NCI-H2171 treated with DMSO at 0.1 percent for 48 hours (cell line): ENCODE measurements around the gene SLC13A3.
"Not testable (repeated sequence)": the region's sequence is repeated elsewhere in the genome, so short reads cannot be mapped to it uniquely, and the experiment has no call there.

Experiments
- DNase-seq: peaks from one replicate; lab custom pipeline; 2025; lab: John Stamatoyannopoulos, UW

Gene SLC13A3

GRCh38 chr20:46681032-46681854 lies 30.0 kb upstream of the SLC13A3 start:
- peak; percentile 73 for DNase-seq

GRCh38 chr20:46680684-46681031 lies 29.4 kb upstream of the SLC13A3 start:
- no peak for DNase-seq

GRCh38 chr20:46678516-46678915 lies 27.3 kb upstream of the SLC13A3 start:
- DNase-seq, result no peak

- DNase-seq, result no peak
Measured at GRCh38 chr20:46677608-46678007, 26.3 kb upstream of the SLC13A3 start.

- DNase-seq, result not testable (repeated sequence)
Measured at GRCh38 chr20:46676649-46677316, 25.5 kb upstream of the SLC13A3 start.

GRCh38 chr20:46674253-46675083 lies 23.2 kb upstream of the SLC13A3 start:
- DNase-seq, result no peak

- no peak for DNase-seq
Measured at GRCh38 chr20:46673394-46674252, 22.4 kb upstream of the SLC13A3 start.

- no peak for DNase-seq
Measured at GRCh38 chr20:46672543-46673148, 21.4 kb upstream of the SLC13A3 start.

- DNase-seq, result no peak
Measured at GRCh38 chr20:46671866-46672542, 20.7 kb upstream of the SLC13A3 start.

GRCh38 chr20:46670585-46671584 lies 19.6 kb upstream of the SLC13A3 start:
- DNase-seq, result no peak

GRCh38 chr20:46670228-46670584 lies 18.9 kb upstream of the SLC13A3 start:
- DNase-seq, result no peak

- no peak for DNase-seq
Measured at GRCh38 chr20:46666818-46667515, 15.7 kb upstream of the SLC13A3 start.

GRCh38 chr20:46666306-46666705 lies 15.0 kb upstream of the SLC13A3 start:
- no peak for DNase-seq

GRCh38 chr20:46665602-46666001 lies 14.3 kb upstream of the SLC13A3 start:
- DNase-seq, result no peak

- no peak for DNase-seq
Measured at GRCh38 chr20:46663531-46663930, 12.3 kb upstream of the SLC13A3 start.

GRCh38 chr20:46661659-46662058 lies 10.4 kb upstream of the SLC13A3 start:
- DNase-seq, result no peak

- DNase-seq, result no peak
Measured at GRCh38 chr20:46660487-46660886, 9.2 kb upstream of the SLC13A3 start.

- DNase-seq, result no peak
Measured at GRCh38 chr20:46657618-46658017, 6.4 kb upstream of the SLC13A3 start.

- no peak for DNase-seq
Measured at GRCh38 chr20:46657137-46657536, 5.9 kb upstream of the SLC13A3 start.
